MM.1S (cell line): ENCODE results near the gene CBFA2T3.
"Not testable (repeated sequence)": the region's sequence is repeated elsewhere in the genome, so short reads cannot be mapped to it uniquely, and the experiment has no call there.

Source experiments
- DNase-seq: peaks from one replicate; pipeline ENCODE4 v3.0.0-alpha.2; 2015
- H2AFZ ChIP-seq: fragments of 300-600 bp; sonication (generic); 2 replicates; pipeline ENCODE4 v1.6.0; 2016; ENCODE audit warnings: antibody characterized with exemption, low read length
- H3F3A ChIP-seq: fragments of 300-600 bp; sonication (generic); 2 replicates; pipeline ENCODE4 v1.6.1; 2016; ENCODE audit warnings: mild to moderate bottlenecking, antibody characterized with exemption, low read length, moderate library complexity, mixed read lengths; ENCODE audit not compliant: insufficient read depth
- H3K27ac ChIP-seq: fragments of 300-600 bp; sonication (generic); 2 replicates; pipeline ENCODE4 v1.5.1; 2016; ENCODE audit warnings: mild to moderate bottlenecking, low read length
- H3K27me3 ChIP-seq: fragments of 300-600 bp; sonication (generic); replicated peaks from 2 replicates; pipeline ENCODE4 v1.6.0; 2016; ENCODE audit warnings: low read length; ENCODE audit not compliant: insufficient read depth
- H3K36me3 ChIP-seq: fragments of 300-600 bp; sonication (generic); replicated peaks from 2 replicates; pipeline ENCODE4 v1.6.1; 2016; ENCODE audit warnings: mild to moderate bottlenecking, low read length, mixed read lengths; ENCODE audit not compliant: insufficient read depth
- H3K4me1 ChIP-seq: fragments of 300-600 bp; sonication (generic); 2 replicates; pipeline ENCODE4 v1.6.1; 2016; ENCODE audit warnings: low read length, mixed read lengths
- H3K4me2 ChIP-seq: fragments of 300-600 bp; sonication (generic); 2 replicates; pipeline ENCODE4 v1.6.0; 2016; ENCODE audit warnings: low read depth, low read length
- H3K4me3 ChIP-seq: fragments of 300-600 bp; sonication (generic); 2 replicates; pipeline ENCODE4 v1.5.1; 2016; ENCODE audit warnings: low read length, mixed read lengths
- H3K79me2 ChIP-seq: fragments of 300-600 bp; sonication (generic); 2 replicates; pipeline ENCODE4 v1.6.1; 2016; ENCODE audit warnings: mixed run types, low read length, mixed read lengths
- H3K9ac ChIP-seq: fragments of 300-600 bp; sonication (generic); 2 replicates; pipeline ENCODE4 v1.6.1; 2016; ENCODE audit warnings: low read length, mixed read lengths
- H3K9me2 ChIP-seq: fragments of 300-600 bp; sonication (generic); replicated peaks from 2 replicates; pipeline ENCODE4 v1.6.1; 2016; ENCODE audit warnings: mild to moderate bottlenecking, low read length, mixed read lengths; ENCODE audit not compliant: insufficient read depth
- H3K9me3 ChIP-seq: fragments of 300-600 bp; sonication (generic); replicated peaks from 2 replicates; pipeline ENCODE4 v1.6.1; 2016; ENCODE audit warnings: mild to moderate bottlenecking, low read length, mixed read lengths; ENCODE audit not compliant: insufficient read depth
- H4K20me1 ChIP-seq: fragments of 300-600 bp; sonication (generic); 2 replicates; pipeline ENCODE4 v1.6.1; 2016; ENCODE audit warnings: mild to moderate bottlenecking, low read length, moderate library complexity, mixed read lengths; ENCODE audit not compliant: insufficient read depth
- CTCF ChIP-seq: fragments of 300-600 bp; sonication (generic); IDR thresholded peaks from 2 replicates; pipeline ENCODE4 v1.5.1; 2016; ENCODE audit warnings: antibody characterized with exemption, low read length, mixed read lengths
- EZH2 ChIP-seq: fragments of 300-600 bp; sonication (generic); optimal IDR thresholded peaks from 2 replicates; pipeline ENCODE3; 2017; ENCODE audit warnings: low read depth, mild to moderate bottlenecking, antibody characterized with exemption, low read length, mixed read lengths
- EZH2phosphoT487 ChIP-seq: fragments of 300-600 bp; sonication (generic); IDR thresholded peaks from 2 replicates; pipeline ENCODE4 v1.6.1; 2018; ENCODE audit warnings: antibody characterized with exemption, low read length

Gene CBFA2T3

DNA sequence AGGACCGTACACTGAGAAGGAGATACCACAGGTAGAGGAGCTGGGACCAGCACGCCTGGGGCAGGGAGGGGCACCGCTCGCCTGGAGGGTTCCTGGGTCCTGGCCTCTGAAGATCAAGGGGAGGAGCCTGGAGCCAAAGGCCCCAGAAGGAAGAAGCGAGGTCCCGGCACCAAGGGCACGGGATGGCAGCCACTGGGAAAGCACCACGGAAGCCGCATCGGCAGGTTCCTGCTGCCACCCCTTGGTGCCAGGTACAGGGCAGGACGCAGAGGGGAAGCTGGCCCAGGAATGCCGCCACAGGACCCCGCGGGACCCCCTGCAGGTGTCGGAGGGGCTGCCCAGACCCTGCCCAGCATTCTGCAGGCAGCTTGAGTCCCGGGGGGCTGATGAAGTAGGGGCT is 42.5 kb upstream of the CBFA2T3 start:
- no peak overlapping the region for H3K4me2 ChIP-seq
- no peaks in the 10 kb centered on the region for H3K9me3 ChIP-seq
- peaks cover 31% of the 10 kb centered on the region for H3K27me3 ChIP-seq
- no peaks in the 10 kb centered on the region for H4K20me1 ChIP-seq
- no peak overlapping the region for H3K4me3 ChIP-seq
- DNase-seq: no peak
- no peaks in the 10 kb centered on the region for H3K79me2 ChIP-seq
- H3K9ac ChIP-seq: no peak overlapping the region
- no peak overlapping the region for H2AFZ ChIP-seq
- H3K4me1 ChIP-seq: no peaks in the 10 kb centered on the region
- H3K36me3 ChIP-seq: no peaks in the 10 kb centered on the region
- TF ChIP-seq EZH2phosphoT487 (no peak), CTCF (no peak)
- no peak overlapping the region for H3K27ac ChIP-seq
- no peaks in the 10 kb centered on the region for H3F3A ChIP-seq
- no peaks in the 10 kb centered on the region for H3K9me2 ChIP-seq

DNA sequence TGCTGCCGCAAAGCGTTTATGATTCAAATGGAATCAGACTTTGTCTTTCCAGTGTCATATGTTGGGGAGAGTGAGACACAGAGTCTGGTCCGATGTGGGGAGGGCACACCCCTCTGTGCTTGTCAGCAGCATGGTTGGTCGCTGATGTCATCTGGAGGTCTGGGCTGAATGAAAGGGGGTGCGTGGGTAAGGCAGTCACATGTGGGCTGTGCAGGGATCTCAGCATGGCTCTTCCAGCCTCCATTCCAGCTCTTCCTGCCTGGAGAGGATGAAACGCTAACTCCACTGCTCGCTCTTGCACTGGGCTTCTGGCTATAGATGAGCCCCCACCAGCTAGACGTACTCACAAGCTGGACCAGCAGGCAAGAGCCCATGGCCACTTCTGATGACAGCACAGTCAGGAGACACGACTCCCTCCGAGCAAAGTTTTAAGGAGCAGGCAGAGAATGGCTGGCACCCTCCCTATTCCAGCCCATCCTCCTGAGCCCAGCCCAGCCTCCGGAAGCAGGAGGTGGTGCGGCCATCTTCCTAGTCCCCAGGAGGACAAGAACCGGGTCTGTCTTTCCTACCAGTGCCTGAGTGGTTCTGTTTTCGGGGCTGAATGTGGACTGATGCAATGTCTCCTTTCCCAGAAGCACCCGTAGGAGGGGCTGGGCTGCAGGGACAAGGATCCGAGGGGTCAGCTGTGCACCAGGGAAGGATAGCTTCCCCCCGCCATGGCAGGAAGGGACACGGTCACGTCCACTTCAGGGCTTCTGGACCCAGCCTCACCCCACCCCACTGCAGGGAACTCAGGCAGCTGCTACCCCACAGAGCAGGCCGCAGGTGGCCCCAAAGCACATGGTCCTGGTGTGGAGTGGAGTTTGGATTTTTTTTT is 41.5 kb upstream of the CBFA2T3 start:
- no peak for TF ChIP-seq EZH2
- TF ChIP-seq CTCF: no peak
- TF ChIP-seq EZH2phosphoT487: no peak
- no peak overlapping the region for H3K9ac ChIP-seq
- H3K4me2 ChIP-seq: no peak overlapping the region
- peaks cover 32% of the 10 kb centered on the region for H3K27me3 ChIP-seq
- H3K79me2 ChIP-seq: no peaks in the 10 kb centered on the region
- no peak for DNase-seq
- H3K4me1 ChIP-seq: no peaks in the 10 kb centered on the region
- no peak overlapping the region for H2AFZ ChIP-seq
- H4K20me1 ChIP-seq: no peaks in the 10 kb centered on the region
- H3K27ac ChIP-seq: no peak overlapping the region
- no peaks in the 10 kb centered on the region for H3K9me3 ChIP-seq
- no peaks in the 10 kb centered on the region for H3K9me2 ChIP-seq
- no peaks in the 10 kb centered on the region for H3F3A ChIP-seq
- no peak overlapping the region for H3K4me3 ChIP-seq
- no peaks in the 10 kb centered on the region for H3K36me3 ChIP-seq

DNA sequence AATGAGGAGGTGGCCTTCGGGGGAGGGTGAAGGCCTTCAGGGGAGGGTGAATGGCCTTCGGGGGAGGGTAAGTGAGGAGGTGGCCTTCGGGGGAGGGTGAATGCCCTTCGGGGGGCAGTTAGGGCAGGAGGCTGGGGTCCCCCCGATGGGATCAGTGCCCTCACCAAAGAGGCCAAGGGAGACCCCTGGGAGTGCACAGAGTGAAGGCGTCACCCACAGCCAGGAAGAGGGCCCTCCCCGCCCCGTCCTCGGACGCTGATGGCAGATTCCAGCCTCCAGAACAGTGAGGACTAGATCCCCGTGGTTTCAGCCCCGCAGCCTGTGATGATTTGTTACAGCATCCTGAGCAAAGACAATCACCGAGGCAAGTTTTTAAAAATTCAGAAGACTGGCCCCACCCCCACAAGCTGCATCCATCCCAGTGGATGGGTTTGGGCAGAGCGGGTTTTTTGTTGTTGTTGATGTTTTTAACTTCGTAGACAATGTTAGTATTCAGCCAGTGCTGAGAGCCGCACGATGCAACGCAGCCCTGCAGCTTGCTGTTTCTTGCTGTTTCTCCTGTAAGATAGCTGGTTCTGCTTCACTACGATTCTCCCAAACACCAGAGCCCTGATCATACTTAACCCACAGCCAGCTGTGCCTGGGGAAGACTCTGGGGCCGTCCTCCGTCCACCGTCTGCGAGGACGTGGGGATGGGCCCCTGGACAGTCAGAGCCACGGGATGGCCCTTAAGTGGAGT is 40.7 kb upstream of the CBFA2T3 start:
- no peaks in the 10 kb centered on the region for H3K4me1 ChIP-seq
- no peak overlapping the region for H3K27ac ChIP-seq
- no peaks in the 10 kb centered on the region for H3K9me3 ChIP-seq
- H3F3A ChIP-seq: no peaks in the 10 kb centered on the region
- H3K9me2 ChIP-seq: no peaks in the 10 kb centered on the region
- H3K79me2 ChIP-seq: no peaks in the 10 kb centered on the region
- no peak overlapping the region for H3K4me3 ChIP-seq
- no peak overlapping the region for H3K9ac ChIP-seq
- H3K4me2 ChIP-seq: no peak overlapping the region
- H2AFZ ChIP-seq: no peak overlapping the region
- no peaks in the 10 kb centered on the region for H3K36me3 ChIP-seq
- DNase-seq: no peak
- peaks cover 32% of the 10 kb centered on the region for H3K27me3 ChIP-seq
- TF ChIP-seq EZH2phosphoT487: no peak
- no peak for TF ChIP-seq EZH2
- no peaks in the 10 kb centered on the region for H4K20me1 ChIP-seq

GRCh38 chr16:89016561-89016960 is 39.6 kb upstream of the CBFA2T3 start:
- not testable (repeated sequence) for H3F3A ChIP-seq, H3K9me2 ChIP-seq, H3K79me2 ChIP-seq, H3K36me3 ChIP-seq, H3K4me2 ChIP-seq, H3K9ac ChIP-seq, DNase-seq, H3K9me3 ChIP-seq, H3K27ac ChIP-seq, H3K4me1 ChIP-seq, H2AFZ ChIP-seq, H4K20me1 ChIP-seq, H3K4me3 ChIP-seq
- H3K27me3 ChIP-seq: peaks cover 32% of the 10 kb centered on the region
